Occipital lobe (tissue), 2 donors: ENCODE results near the gene DRC7. TPM values are rescaled to one million over a fixed set of nuclear protein-coding genes. Genes with fewer than 3 reads are reported as not detected.
"Not testable (repeated sequence)": the region's sequence is repeated elsewhere in the genome, so short reads cannot be mapped to it uniquely, and the experiment has no call there.

Experiments used
- DNase-seq: peaks from one replicate; lab custom pipeline; 2025; lab: John Stamatoyannopoulos, UW
- total RNA-seq: library from RNA; depleted of rRNA; stranded (reverse); fragments of >200 nt; gene quantifications from one replicate; pipeline ENCODE4 v1.2.3, GENCODE V29; 2014

Gene DRC7
- total RNA-seq, 1 donor from 2014 or later, result 0.78 TPM

DNA sequence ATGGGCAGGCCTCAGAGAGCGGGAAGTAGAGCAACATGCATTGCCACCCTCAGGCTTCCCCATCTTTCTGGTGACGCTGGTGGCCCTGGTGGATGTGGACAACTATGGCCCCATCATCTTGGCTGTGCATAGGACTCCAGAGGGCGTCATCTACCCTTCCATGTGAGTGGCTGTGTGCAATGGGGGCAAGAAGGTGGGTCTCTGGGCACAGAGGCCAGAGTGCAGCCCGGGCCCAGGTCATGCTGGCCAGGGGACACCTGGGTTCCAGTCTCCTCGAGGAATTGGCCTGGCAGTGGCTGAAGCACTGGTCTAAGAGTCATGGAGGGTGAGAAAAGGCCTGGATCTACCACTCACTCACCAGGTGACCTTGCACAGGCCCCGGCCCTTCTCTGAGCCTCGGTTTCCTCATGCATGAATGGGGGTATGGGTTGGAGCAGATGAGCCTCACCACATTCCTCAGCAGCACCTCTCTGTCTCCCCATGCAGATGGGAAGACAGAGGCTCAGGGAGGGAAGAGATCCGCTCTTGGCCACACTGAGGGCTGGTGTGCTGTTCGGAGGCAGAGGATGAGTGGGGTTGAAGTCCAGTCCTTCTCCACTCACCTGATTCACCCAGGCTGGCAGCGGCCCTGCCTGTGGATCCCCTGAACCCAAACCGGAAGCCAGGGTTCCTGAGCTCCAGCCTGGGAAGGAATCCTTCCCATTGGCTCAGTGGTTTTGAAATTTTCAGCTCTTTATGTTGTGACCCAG lies 33.7 kb upstream of the DRC7 start:
- no peak for DNase-seq

DNA sequence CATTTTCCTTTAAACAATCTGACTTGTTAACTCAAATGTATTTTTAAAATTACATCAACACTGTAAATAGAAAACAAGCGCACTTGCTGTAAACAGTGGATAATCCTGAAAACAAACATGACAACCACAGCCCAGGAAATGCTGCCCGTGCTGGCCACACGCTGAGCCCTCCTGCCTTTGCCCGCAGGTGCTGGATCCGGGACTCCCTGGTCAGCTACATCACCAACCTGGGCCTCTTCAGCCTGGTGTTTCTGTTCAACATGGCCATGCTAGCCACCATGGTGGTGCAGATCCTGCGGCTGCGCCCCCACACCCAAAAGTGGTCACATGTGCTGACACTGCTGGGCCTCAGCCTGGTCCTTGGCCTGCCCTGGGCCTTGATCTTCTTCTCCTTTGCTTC lies 33.1 kb upstream of the DRC7 start:
- no peak for DNase-seq

DNA sequence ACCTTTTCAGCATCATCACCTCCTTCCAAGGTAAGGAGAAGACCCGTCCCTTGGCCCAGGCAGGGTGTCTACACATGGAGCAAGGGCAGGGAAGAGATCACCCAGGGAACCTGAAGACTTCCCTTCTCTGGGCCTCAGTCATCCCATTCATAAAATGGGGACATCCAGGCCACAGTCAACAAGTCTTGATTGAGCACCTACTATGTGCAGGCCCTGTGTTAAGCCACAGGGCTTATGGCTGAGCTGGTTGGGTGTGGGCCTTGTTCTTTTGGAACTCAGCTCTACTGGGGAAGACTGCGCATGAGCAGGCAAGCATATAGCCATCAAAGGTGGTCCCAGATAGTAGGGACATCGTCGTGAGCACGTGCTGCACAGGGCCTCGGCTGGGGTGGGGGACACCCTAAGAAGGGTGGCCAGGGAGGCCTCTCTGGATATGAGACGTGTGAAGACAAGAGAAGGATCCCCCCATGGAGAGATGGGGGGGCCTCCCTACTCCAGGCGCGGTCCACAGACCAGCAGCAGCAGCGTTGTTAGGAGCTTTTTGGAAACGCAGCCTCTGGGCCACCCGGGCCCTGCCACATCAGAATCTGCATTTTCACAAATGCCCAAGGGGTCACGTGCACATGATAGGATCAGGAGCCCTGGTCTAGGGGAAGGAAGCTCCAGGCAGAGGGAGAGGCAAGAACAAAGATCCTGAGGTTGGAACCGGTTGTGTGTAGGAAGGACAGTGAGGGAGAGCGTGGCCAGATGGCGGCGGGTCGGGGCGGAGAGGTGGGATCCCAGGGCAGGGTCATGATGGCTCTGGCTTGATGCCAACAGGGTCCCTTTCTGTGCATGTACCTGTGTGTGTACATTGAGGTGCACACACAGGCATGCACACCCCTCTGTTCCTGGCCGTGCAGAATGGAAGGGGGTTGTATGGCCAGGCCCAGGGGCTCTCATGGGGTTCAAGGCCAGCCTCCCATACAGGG lies 32.4 kb upstream of the DRC7 start:
- DNase-seq, result no peak

DNA sequence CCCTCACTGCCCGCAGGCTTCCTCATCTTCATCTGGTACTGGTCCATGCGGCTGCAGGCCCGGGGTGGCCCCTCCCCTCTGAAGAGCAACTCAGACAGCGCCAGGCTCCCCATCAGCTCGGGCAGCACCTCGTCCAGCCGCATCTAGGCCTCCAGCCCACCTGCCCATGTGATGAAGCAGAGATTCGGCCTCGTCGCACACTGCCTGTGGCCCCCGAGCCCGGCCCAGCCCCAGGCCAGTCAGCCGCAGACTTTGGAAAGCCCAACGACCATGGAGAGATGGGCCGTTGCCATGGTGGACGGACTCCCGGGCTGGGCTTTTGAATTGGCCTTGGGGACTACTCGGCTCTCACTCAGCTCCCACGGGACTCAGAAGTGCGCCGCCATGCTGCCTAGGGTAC lies 31.2 kb upstream of the DRC7 start:
- DNase-seq, result no peak

DNA sequence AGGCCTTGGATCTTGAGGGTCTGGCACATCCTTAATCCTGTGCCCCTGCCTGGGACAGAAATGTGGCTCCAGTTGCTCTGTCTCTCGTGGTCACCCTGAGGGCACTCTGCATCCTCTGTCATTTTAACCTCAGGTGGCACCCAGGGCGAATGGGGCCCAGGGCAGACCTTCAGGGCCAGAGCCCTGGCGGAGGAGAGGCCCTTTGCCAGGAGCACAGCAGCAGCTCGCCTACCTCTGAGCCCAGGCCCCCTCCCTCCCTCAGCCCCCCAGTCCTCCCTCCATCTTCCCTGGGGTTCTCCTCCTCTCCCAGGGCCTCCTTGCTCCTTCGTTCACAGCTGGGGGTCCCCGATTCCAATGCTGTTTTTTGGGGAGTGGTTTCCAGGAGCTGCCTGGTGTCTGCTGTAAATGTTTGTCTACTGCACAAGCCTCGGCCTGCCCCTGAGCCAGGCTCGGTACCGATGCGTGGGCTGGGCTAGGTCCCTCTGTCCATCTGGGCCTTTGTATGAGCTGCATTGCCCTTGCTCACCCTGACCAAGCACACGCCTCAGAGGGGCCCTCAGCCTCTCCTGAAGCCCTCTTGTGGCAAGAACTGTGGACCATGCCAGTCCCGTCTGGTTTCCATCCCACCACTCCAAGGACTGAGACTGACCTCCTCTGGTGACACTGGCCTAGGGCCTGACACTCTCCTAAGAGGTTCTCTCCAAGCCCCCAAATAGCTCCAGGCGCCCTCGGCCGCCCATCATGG lies 30.5 kb upstream of the DRC7 start:
- DNase-seq, result no peak

DNA sequence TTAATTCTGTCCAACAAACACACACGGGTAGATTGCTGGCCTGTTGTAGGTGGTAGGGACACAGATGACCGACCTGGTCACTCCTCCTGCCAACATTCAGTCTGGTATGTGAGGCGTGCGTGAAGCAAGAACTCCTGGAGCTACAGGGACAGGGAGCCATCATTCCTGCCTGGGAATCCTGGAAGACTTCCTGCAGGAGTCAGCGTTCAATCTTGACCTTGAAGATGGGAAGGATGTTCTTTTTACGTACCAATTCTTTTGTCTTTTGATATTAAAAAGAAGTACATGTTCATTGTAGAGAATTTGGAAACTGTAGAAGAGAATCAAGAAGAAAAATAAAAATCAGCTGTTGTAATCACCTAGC lies 30.0 kb upstream of the DRC7 start:
- DNase-seq, result no peak

DNA sequence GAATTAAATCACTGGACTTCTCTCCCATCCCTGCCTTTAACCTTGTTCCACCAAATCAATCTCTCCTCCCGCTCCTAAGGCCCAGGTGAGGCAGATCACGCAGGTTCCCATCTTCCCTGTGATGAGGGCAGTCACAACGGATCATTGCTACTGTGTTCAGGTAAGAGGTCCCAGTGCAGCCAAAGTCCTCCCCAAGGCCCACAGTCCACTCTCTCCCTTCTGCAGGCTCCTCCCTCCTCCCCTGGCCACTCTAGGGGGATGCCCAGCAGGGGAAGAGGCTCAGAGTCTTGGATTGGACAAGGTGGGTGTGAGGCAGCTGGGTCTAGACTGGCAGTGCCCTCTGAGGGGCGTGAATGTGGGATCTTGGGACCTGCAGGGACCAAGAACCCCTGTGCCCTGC lies 29.1 kb upstream of the DRC7 start:
- no peak for DNase-seq

DNA sequence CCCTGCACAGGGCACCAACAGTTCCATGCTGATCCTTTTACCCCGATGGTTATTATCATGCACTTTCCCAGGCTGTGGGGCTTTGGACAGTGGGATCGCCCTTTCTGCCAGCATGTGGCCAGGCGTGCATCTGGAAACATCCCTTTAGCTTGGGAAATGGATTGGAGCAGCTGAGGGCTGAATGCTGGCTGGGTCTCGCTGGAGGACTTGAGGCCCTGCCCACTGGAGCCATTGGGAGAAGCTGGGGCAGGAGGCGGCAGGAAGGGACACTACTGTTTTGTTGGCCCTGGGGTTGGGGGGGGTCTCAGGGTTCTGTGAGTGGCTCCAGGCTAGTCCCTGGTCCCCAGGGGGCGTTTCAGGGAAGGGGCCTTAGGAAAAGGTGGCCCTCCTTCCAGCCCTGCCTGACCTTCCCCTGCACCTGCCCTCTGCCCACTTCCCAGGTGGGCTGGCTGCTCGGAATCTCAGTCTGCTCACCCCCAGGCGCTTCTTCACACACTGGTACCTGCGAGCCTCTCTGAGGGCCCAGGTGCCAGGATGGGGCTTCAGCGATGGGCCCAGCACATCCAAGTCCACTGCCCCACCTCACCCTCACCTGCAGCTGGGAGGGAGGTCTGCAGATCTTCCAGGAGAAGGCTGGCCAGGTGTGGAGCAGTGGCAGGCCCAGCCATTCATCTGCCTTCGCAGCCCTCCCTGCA lies 28.1 kb upstream of the DRC7 start:
- no peak for DNase-seq

DNA sequence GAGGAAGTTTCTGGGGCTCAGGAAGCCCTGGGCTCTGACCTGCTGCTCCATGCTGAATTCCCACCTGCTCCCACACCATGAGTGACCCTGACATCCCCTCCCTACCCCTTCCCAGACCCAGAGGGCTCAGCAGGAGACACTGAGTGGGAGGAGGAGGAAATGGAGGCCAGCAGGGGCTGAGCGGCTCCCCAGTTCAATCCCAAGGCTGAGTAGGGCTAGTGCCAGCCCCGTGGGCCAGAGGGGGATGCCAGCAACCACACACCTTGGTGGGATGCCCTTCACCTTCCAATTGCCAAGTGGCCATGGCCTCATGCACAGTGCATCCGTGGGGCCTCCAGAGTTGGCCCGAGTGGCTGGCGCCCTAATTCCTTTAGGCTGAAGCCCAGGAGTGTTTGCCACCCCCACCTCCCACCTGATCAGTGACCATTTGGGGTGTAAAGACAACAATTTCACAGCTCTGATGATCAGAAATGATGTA lies 27.5 kb upstream of the DRC7 start:
- no peak for DNase-seq

DNA sequence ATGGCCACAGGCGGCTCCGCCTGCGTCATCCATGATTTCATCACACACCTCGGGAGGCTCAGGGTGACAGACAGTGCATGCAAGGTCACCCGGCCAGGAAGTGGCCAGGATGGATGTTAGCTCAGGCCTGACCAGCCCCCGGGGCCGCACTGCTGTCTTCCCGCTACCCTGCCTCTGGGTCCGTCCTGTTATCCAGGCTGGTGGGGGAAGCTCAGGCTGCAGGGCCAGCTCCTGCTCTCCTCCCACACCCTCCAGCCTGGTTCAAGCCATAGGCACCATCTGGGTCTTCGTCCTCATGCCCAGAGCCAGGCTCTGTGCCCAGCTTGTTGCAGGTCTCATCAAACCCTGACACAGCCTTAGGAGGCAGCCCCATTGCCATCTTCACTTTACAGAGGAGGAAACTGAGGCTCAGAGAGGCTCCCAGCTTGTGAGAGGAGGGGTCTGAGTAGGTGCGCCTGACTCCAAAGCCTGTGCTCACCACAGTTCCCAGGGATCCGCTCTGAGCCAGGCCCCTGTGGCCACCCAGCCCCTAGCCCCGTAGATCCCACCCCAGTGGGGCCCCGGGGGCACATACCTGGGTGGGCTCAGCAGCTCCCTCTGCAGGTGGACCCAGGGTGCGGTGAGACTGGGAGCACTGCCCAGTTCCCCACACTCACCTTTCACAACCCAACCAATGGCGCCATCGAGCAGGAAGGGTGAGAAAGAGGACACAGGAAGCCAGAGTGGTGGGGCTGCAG lies 26.9 kb upstream of the DRC7 start:
- DNase-seq, result no peak

DNA sequence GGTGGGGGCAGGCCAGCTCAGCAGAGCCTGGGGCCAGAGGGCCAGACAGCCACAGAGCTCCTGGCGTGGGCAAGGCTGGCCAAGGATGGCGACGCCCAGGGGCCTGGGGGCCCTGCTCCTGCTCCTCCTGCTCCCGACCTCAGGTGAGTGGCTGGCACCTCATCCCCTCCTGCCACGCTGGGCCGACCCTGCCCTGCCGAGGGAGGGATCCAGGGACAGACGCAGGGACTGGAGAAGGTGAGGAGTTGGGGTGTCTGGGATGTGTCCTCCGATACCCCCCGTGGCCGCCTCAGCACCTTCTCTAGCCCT lies 26.4 kb upstream of the DRC7 start, which contains the start of gene ADGRG3:
TSS of gene ADGRG3 (plus strand) at position 44 of the 309 bp plus-strand sequence. CDS start at position 86, 42 bp downstream.
- no peak for DNase-seq

DNA sequence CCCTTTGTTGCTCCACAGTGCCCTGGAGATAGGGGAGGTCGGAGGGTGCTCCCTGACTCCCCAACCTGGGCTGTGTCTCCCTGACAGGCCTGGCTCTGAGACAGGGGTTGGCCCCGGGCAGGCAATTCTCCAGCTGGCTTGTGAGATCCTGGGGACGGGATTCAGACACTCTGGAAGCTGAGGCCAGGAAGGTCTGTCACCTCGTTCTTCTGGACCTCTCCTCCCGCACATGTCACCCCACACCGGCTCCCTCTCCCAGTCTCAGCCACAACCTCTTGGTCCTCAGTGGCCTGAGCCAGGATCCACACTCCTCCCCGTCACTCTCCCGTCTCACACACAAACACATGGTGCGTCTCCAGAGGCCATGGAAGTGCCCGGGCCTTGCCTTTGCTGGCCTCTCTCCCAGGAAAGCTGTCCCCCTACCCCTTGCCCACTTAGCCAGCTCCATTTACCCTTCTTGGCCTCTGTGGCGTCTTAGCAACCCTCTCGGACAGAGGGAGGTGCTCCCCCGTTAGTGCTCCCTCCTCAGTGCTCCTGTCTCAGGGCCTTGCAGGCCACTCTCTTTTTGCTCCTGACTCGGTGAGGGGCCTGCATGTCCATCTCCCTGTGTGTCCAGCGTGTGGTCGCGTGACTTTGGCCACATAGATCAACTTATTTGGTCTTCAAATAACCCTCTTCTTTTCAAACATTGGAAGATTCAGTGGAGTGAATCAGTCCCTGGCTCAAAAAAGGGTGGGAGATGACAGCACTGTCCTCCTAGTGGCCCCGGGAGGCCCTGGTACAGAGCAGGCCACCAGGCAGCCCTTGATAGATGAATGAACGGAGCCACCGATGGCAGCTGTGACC lies 25.8 kb upstream of the DRC7 start:
- no peak for DNase-seq

DNA sequence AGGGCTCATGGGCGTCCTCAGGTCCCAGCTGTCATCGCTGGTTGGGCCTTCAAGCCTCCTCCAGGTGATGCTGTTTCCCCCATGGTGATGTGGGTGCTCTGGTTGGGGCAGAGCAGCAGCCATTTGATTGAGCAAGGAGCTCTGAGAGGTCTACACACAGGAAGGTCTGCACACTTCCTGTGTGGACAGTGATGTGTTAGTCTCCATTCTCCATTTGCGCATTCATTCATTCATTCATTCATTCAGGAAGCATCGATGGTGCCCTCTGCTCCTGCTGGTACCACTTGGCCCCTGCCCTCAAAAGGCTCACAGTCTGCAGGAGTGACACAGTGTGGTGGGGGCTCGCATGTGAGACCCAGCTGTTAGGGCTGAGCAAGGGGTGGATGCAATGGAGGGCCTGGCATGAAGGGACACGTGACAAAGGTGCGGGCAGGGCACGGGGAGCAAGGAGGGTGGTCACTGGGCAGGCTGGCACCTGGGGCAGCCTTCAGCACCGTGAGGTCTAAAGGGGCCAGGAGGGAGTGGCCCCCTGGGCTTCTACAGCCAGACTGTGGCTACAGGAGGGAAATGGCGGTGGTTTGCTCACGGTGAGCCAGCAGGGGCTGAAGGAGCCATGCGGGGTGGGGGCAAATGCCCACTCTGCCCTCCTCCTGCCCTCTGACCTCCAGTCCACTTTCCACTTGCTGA lies 25.0 kb upstream of the DRC7 start:
- no peak for DNase-seq

DNA sequence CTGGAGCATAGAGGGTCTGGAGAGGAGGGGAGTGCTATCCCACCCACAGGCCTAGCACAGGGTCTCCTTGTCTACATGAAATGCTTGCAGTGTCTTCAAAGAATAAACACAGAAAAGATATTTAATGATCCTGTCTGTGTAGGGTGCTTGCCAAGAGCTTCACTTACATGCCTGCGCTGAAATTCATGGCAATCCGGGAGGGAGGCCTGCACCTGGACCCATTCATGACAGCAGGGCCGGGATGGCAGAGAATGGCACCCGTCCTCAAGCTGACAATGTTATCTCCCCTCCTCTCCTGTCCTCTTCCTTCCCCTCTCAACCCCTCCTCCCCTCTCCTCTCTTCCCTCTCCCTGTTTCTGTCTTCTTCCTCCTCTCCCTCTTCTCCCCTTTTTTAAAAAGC lies 24.4 kb upstream of the DRC7 start:
- DNase-seq, result no peak

DNA sequence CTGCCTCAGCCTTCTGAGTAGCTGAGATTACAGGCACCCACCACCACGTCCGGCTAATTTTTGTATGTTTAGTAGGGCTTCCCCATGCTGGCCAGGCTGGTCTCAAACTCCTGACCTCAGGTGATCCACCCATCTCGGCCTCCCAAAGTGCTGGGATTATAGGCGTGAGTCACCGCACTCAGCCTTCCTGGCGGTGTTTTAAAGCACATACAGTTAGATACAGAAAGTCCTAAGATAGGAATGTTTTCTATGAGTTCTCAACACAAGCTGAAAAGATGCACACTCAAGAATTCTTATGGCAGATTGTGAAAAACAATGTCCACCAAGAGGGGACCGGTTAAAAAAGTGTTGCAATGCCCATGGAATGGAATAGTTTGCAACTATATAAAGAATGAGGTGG lies 23.2 kb upstream of the DRC7 start:
- not testable (repeated sequence) for DNase-seq

DNA sequence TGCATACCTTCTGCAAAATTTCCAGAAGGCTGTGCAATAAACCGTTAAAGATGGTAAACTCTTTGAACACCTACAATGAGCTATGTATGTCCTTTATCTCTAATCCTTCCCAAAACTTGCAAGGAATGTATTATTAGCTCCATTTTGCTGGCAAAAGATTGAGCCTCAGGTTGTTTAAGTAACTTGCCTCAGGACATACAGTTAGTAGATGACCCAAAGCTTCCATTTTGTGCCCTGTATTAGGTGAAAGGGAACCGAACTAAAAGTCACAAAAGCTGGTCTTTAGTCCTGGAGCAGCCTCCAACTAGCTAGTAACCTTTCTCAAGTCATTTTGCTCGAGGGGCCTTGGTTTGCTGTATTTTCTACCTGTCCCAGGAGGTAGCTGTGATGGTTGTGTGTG lies 22.2 kb upstream of the DRC7 start:
- no peak for DNase-seq

DNA sequence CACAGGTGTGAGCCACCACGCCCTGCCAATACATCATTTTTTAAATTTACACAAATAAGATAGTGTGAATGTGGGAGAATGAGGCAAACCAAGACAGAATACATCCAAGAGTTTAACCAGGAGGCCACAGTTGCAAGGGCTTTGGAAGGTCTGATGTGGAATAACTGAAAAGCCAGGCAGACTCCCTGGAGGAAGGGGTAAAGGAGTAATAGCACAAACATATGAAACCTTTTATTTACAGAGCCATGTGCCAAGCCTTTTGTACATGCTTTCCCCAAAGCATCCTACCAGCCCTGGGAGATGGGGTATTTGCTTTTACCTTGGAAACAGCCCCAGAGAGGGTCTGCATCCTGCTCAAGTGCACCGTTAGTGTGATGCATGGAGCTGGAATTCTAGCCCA lies 21.8 kb upstream of the DRC7 start:
- no peak for DNase-seq

DNA sequence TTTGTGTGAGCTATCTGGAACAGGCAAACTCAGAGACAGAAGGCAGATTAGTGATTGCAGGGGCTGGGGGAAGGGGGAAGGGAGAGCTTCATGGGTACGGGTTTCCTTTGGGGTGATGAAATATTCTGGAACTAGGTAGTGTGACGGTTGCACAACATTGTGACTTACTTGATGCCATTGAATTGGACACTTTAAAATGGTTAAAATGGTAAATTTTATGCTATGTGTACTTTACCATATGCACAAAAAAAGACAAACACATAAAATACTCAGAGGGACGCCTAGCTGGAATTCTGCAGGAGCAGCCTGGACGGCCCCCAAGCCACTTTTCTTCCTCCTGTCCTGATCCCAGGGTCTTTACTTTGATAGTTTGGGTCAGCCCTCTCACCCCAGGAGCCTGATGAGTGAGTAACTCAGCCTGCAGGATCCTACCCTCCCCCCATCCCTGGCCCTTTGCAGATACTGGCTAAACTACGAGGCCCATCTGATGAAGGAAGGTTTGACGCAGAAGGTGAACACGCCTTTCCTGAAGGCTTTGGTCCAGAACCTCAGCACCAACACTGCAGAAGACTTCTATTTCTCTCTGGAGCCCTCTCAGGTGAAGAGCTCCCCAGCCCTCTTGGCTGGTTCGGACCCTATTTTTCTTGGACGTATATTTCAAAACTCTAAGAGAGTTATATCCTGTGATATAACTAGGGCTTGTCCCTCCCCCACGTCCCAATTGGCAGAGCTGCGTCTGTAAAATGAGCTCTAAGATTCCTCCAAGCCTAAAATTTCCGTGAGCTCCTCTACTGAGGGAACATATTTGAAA lies 18.7 kb upstream of the DRC7 start:
- DNase-seq, result no peak
